ENCODE results near the gene SLC25A12.

Gene SLC25A12

DNA sequence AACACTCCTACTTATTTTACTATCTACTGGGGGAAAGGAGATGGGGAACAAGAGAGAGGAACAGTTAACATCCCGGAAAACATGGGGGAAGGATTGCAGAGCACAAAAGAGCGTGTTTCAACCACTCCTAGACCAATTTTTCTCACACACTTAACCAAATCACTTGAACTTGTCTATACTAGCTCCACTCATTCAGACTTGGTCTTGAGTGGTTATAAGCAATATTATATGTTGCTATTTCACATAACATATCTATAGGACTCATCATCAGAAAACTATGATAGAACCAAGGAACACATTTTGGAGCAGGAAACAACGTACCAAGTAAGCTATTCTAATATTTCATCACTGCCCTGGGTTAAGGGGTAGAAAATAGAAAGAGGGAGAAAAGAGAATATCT lies 31.5 kb downstream of the SLC25A12 start:
- H4K20me1 ChIP-seq = no peaks in the 10 kb centered on the region
- no peak overlapping the region for H3K27ac ChIP-seq
- peaks cover 1% of the 10 kb centered on the region for H3K9me3 ChIP-seq
- no peak overlapping the region for H3K4me3 ChIP-seq
- peaks cover 5% of the 10 kb centered on the region for H3K36me3 ChIP-seq
- no peak overlapping the region for H3K9ac ChIP-seq
- H3K27me3 ChIP-seq = no peaks in the 10 kb centered on the region
- no peak for TF ChIP-seq Cebpa-rat (IDR thresholded peaks at IDR 0.05)
- H3K4me1 ChIP-seq = no peaks in the 10 kb centered on the region
- H3K4me2 ChIP-seq = no peak overlapping the region

DNA sequence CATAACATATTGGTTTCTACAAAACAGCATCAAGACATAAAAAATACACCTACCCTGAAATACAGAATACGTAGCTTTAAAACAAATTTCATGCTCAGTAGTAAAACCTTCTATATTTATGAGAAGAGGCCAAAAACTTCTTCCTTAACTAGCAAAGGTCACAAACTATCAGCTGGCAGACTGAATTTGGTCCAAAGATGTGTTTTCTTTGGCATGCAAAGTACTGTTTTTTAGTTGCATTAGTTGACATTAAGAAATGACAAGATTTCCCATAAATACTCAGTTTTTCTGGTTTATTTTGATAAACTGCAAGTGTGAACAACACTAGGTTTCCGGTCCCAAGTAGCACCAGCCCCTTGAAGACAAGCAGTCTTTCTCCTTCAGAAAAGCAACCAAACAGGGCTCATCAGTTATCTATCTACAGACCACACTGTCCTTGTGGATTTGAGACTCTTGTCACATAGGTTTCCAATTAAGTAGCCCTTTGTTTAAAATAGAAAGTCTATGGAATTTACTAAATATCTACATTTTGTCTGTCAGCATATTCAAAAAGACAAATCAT lies 35.6 kb downstream of the SLC25A12 start:
- no peak overlapping the region for H3K9ac ChIP-seq
- H3K4me2 ChIP-seq = no peak overlapping the region
- no peaks in the 10 kb centered on the region for H3K27me3 ChIP-seq
- no peak overlapping the region for H3K4me3 ChIP-seq
- H4K20me1 ChIP-seq = no peaks in the 10 kb centered on the region
- H3K9me3 ChIP-seq = no peaks in the 10 kb centered on the region
- peaks cover 17% of the 10 kb centered on the region for H3K36me3 ChIP-seq
- H3K4me1 ChIP-seq = no peaks in the 10 kb centered on the region
- TF ChIP-seq Cebpa-rat (IDR thresholded peaks at IDR 0.05) = no peak
- no peak overlapping the region for H3K27ac ChIP-seq

DNA sequence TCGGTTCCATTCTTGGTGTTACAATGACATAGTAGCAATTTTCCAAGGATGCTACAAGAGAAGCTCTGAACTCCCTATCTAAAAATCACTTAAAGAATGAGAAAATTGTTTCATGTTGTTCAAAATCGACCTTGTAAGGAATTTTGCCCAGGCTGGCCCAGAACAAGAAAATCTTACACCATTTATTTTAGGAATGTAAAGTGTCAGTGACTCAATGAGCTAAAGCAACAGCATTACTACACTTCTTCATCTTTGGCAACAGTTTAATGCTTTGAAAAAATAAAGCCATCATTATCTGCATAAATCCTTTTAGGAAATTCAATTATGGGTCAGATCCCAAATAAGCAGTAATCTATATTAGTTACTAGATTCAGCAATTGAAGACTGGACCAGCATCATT lies 38.6 kb downstream of the SLC25A12 start:
- no peaks in the 10 kb centered on the region for H3K27me3 ChIP-seq
- no peaks in the 10 kb centered on the region for H3K9me3 ChIP-seq
- H4K20me1 ChIP-seq = no peaks in the 10 kb centered on the region
- peaks cover 39% of the 10 kb centered on the region for H3K36me3 ChIP-seq
- no peak overlapping the region for H3K4me2 ChIP-seq
- H3K4me1 ChIP-seq = no peaks in the 10 kb centered on the region
- H3K9ac ChIP-seq = no peak overlapping the region
- TF ChIP-seq Cebpa-rat (IDR thresholded peaks at IDR 0.05) = no peak
- H3K4me3 ChIP-seq = no peak overlapping the region
- H3K27ac ChIP-seq = no peak overlapping the region

DNA sequence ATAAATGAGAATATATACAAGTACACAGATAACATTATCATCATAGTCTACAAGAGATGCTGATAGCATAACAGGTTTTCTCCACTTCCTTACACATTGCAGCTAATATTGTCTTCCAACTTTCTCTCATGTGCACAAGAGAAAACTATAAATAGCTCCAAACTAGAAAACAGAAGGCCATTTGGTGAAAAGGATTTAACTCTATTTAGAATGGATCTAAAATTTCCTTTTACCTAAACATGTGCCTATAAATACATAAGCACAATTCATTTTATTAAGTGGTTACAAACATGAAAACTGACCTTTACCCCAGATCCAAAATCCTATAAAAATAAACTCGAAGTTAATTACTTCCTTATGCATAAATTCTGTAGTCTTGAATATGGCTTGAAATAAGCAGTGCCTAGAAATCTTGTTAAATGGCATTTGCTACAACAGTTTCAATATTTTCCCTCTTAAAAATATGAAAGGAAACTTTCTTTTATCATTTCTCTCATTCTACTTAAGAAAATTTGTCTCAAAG lies 41.6 kb downstream of the SLC25A12 start:
- H3K9ac ChIP-seq = no peak overlapping the region
- no peak for TF ChIP-seq Cebpa-rat (IDR thresholded peaks at IDR 0.05)
- H4K20me1 ChIP-seq = no peaks in the 10 kb centered on the region
- H3K27me3 ChIP-seq = no peaks in the 10 kb centered on the region
- no peaks in the 10 kb centered on the region for H3K4me1 ChIP-seq
- H3K36me3 ChIP-seq = peaks cover 35% of the 10 kb centered on the region
- no peak overlapping the region for H3K4me2 ChIP-seq
- H3K27ac ChIP-seq = no peak overlapping the region
- no peaks in the 10 kb centered on the region for H3K9me3 ChIP-seq
- H3K4me3 ChIP-seq = no peak overlapping the region

DNA sequence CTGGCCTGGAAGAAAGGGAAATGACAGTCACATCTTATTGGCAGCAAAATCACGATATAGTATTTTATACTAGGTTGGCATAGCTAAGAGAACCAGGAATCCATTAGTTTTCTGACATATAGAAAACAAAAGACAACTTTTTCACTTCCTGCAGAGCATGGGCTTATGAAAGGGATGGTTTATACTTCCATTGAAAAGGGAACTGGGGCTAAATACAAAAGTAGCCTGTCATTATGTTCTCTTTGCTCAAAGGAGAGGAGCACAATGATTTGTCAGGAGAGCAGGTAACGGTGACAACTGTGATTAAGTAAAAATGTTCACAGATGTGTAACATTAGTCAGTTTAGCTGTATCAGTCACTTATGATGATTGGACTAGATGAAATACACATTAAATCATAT lies 46.4 kb downstream of the SLC25A12 start:
- H3K4me1 ChIP-seq = no peaks in the 10 kb centered on the region
- no peaks in the 10 kb centered on the region for H3K9me3 ChIP-seq
- H3K36me3 ChIP-seq = peaks cover 24% of the 10 kb centered on the region
- H3K4me3 ChIP-seq = no peak overlapping the region
- no peaks in the 10 kb centered on the region for H3K27me3 ChIP-seq
- no peaks in the 10 kb centered on the region for H4K20me1 ChIP-seq
- no peak overlapping the region for H3K4me2 ChIP-seq
- no peak overlapping the region for H3K27ac ChIP-seq
- H3K9ac ChIP-seq = no peak overlapping the region
- TF ChIP-seq Cebpa-rat (IDR thresholded peaks at IDR 0.05) = no peak

DNA sequence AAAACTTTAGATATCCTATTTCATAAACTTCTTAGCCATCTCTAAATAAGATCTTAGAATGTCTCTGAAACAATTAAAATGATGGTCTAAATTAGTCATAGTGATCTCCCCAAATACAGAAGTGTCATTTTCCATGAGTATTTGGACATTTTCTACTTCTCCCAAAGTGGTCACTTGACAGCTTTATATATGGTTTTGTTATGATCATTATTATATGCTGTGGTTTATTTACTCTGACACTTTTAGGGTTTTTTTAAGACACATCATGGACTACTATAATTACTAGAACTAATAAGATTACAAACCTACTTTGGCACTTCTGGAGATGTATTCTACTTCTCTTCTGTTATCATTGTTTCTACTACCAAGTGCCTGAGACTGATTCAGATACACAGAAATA lies 47.1 kb downstream of the SLC25A12 start:
- Histone ChIP-seq H3K27ac (no peak overlapping the region), H3K4me2 (no peak overlapping the region), H3K27me3 (no peaks in the 10 kb centered on the region), H4K20me1 (no peaks in the 10 kb centered on the region), H3K9me3 (no peaks in the 10 kb centered on the region), H3K9ac (no peak overlapping the region), H3K36me3 (peaks cover 29% of the 10 kb centered on the region), H3K4me3 (no peak overlapping the region), H3K4me1 (no peaks in the 10 kb centered on the region)
- TF ChIP-seq Cebpa-rat (IDR thresholded peaks at IDR 0.05) = no peak

DNA sequence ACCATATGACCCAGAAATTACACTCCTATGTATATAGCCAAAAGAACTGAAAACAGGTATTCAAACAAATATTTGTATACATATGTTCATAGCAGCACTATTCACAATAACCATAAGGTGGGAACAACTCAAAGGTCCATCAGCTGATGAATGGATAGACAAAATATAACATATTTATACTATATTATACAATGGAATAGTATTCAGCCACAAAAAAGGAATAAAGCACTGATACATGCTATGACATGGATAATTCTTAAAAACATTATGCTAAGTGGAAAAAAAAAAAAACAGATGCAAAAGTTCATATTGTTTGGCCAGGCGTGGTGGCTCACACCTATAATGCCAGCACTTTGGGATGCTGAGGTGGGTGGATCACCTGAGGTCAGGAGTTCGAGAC lies 52.0 kb downstream of the SLC25A12 start:
- peaks cover 33% of the 10 kb centered on the region for H3K36me3 ChIP-seq
- H4K20me1 ChIP-seq = no peaks in the 10 kb centered on the region
- H3K27ac ChIP-seq = no peak overlapping the region
- H3K27me3 ChIP-seq = no peaks in the 10 kb centered on the region
- no peaks in the 10 kb centered on the region for H3K4me1 ChIP-seq
- no peak for TF ChIP-seq Cebpa-rat (IDR thresholded peaks at IDR 0.05)
- no peak overlapping the region for H3K9ac ChIP-seq
- H3K4me2 ChIP-seq = no peak overlapping the region
- H3K4me3 ChIP-seq = no peak overlapping the region
- 0 out of 2 replicates have a peak, but pooled peaks cover 5% of the 10 kb centered on the region for H3K9me3 ChIP-seq

DNA sequence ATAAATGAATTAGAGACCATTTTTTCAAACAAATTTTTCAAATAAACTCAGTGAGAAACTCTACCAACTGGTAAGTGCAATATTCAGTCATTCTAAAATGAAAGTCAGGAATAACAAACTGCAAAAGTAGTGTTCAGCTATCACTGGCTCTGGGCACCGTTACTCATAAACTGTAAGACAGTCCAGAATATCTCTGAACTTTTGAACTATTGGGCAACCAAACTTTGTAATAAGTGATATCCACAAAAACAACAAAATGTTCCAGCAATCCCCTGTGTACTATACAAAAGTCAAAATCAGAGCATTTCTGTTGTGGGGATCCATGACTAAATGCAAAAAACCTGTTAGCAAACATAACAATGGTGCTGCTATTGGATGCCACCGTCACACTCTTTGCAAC lies 56.3 kb downstream of the SLC25A12 start:
- Histone ChIP-seq H3K9me3 (peaks cover 18% of the 10 kb centered on the region), H3K4me3 (no peak overlapping the region), H3K9ac (no peak overlapping the region), H4K20me1 (no peaks in the 10 kb centered on the region), H3K27ac (no peak overlapping the region), H3K27me3 (no peaks in the 10 kb centered on the region), H3K4me2 (no peak overlapping the region), H3K36me3 (peaks cover 66% of the 10 kb centered on the region), H3K4me1 (no peaks in the 10 kb centered on the region)
- no peak for TF ChIP-seq Cebpa-rat (IDR thresholded peaks at IDR 0.05)

DNA sequence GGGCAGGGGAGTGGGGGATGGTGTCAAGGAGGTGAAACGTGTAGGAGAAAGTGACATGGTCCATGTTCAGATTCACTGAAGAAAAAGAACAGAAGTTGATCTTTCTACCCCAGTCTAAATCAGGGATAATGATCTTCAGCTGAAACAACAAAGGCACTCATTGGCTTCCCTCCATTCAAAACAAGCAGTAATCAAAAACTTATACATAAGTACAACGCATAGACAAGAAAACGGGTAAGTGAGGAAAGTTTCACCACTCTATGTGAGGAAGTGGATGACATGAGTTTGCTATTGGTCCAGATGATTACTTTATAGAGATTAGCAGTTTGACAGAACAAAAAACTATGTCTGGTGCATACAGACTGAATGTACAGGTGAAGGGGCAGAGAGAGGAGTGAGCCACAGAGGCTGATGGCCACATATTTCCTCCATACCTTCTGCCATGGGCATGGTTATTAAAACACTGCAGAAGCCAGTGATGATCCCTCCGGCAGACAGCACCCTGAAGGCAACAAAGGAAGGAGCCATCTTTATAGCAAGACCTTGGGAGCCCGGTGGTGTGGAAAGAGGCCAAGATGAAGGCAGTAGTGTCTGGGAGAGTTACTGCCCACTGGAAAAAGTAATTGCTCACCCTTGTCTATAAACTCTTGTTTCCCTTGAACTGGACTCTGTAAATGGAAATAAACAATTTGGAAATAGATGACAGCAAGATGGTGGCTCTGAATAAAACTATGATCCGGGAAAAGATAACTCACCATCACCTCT lies 57.7 kb downstream of the SLC25A12 start:
- peaks cover 32% of the 10 kb centered on the region for H3K9me3 ChIP-seq
- no peak overlapping the region for H3K9ac ChIP-seq
- H3K4me2 ChIP-seq = no peak overlapping the region
- H3K4me3 ChIP-seq = no peak overlapping the region
- no peaks in the 10 kb centered on the region for H3K27me3 ChIP-seq
- no peak for TF ChIP-seq Cebpa-rat (IDR thresholded peaks at IDR 0.05)
- H3K4me1 ChIP-seq = no peaks in the 10 kb centered on the region
- H3K36me3 ChIP-seq = peaks cover 68% of the 10 kb centered on the region
- H4K20me1 ChIP-seq = no peaks in the 10 kb centered on the region
- H3K27ac ChIP-seq = no peak overlapping the region

DNA sequence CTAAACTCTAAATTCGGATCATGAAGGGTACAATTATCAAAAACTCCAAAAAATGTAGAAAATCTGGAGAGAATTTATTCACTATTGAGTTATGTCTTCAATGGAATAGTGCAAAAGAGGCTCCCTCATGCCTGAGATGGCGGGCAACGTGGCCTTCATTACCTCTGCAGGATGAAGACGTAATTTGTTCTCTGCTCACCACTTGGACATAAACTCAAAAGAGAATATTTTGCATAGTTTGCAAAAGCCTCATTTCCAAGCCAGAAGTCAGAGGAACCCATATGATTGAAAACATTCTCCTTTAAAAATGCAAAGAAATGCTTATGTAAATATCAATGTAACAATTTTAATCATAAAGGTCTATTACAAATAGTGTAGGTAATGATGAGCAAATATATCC lies 58.7 kb downstream of the SLC25A12 start:
- Histone ChIP-seq H3K27me3 (no peaks in the 10 kb centered on the region), H4K20me1 (no peaks in the 10 kb centered on the region), H3K4me1 (no peaks in the 10 kb centered on the region), H3K4me3 (no peak overlapping the region), H3K4me2 (no peak overlapping the region), H3K9me3 (peaks cover 36% of the 10 kb centered on the region), H3K36me3 (peaks cover 72% of the 10 kb centered on the region), H3K9ac (no peak overlapping the region), H3K27ac (no peak overlapping the region)
- TF ChIP-seq Cebpa-rat (IDR thresholded peaks at IDR 0.05) = no peak
